ENCODE measurements around the gene GPX2. TPM values are rescaled to one million over a fixed set of nuclear protein-coding genes. Genes with fewer than 3 reads are reported as not detected.

Gene GPX2
- total and polyA plus RNA-seq, 4 donors, result 0.30 to 1.2 (median 0.43) TPM; not detected in 1

DNA sequence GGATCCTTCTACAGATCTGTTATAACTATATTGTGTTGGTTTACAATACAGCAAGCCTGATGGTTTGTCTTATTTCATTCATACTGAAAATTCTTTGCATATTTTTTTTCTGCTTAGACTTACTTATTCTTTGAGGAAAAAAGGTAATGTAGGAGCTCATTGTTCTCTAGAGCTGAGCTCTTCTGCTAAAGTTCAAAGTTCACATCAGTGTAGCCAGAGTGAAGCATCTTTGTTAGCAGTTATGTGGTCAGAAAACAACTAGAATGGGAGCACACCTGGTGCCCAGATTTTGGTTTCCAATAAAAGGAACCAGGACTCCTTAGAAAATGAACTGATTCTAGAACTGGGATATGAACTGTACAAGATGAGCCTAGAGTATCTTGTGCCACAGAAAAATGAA is 10.3 kb downstream of the GPX2 start:
- Histone ChIP-seq H3K4me1 (ENCODE audit: control insufficient read depth, insufficient read depth, low read length) (no peaks in the 10 kb centered on the region), H3K27ac (ENCODE audit: low read depth, low read length) (no peak overlapping the region), H3K27me3 (ENCODE audit: control insufficient read depth, insufficient read depth, low read length) (no peaks in the 10 kb centered on the region), H3K36me3 (ENCODE audit: control insufficient read depth, insufficient read depth, low read length) (peaks cover 12% of the 10 kb centered on the region), H3K4me3 (ENCODE audit: low read depth, low read length) (no peak overlapping the region), H3K9me3 (ENCODE audit: control insufficient read depth, insufficient read depth, low read length) (no peaks in the 10 kb centered on the region)
- DNase-seq (ENCODE audit: low read depth in 4 of 6, low spot score in 6 of 6), result no peak

GRCh38 chr14:64931123-64931522 is 11.4 kb downstream of the GPX2 start:
- no peak overlapping the region for H3K4me3 ChIP-seq (ENCODE audit: low read depth, low read length)
- H3K9me3 ChIP-seq (ENCODE audit: control insufficient read depth, insufficient read depth, low read length), result no peaks in the 10 kb centered on the region
- H3K36me3 ChIP-seq (ENCODE audit: control insufficient read depth, insufficient read depth, low read length), result peaks cover 12% of the 10 kb centered on the region
- WGBS (ENCODE audit: insufficient coverage), result 87% methylated on average over 2 of the region's 2 CpGs
- H3K27me3 ChIP-seq (ENCODE audit: control insufficient read depth, insufficient read depth, low read length), result no peaks in the 10 kb centered on the region
- H3K27ac ChIP-seq (ENCODE audit: low read depth, low read length), result no peak overlapping the region
- no peak for DNase-seq (ENCODE audit: low read depth in 4 of 6, low spot score in 6 of 6)
- H3K4me1 ChIP-seq (ENCODE audit: control insufficient read depth, insufficient read depth, low read length), result no peaks in the 10 kb centered on the region

GRCh38 chr14:64930085-64930843 is 12.3 kb downstream of the GPX2 start:
- Histone ChIP-seq H3K27ac (ENCODE audit: low read depth, low read length) (no peak overlapping the region), H3K36me3 (ENCODE audit: control insufficient read depth, insufficient read depth, low read length) (peaks cover 12% of the 10 kb centered on the region)

DNA sequence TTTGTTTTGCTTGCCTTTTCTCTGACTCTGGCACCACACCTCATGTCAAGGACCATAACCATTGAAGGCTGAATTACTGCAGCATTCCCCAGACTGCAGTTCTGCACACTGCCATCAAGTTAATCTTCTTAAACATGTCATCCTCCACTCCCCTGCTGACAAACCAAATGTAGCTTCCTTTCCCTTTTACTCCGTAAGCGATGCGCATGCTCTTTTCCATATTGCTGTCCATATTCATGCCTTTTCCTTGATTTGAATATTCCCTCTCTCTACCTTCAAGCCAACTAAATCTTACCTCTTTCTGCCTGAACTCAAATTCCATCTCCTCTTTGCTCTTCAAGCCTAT is 13.6 kb downstream of the GPX2 start:
- H3K4me1 ChIP-seq (ENCODE audit: control insufficient read depth, insufficient read depth, low read length), result no peaks in the 10 kb centered on the region
- H3K9me3 ChIP-seq (ENCODE audit: control insufficient read depth, insufficient read depth, low read length), result no peaks in the 10 kb centered on the region
- no peak overlapping the region for H3K4me3 ChIP-seq (ENCODE audit: low read depth, low read length)
- peak in 1 of 6 donors; percentile 78 for DNase-seq (ENCODE audit: low read depth in 4 of 6, low spot score in 6 of 6)
- no peaks in the 10 kb centered on the region for H3K27me3 ChIP-seq (ENCODE audit: control insufficient read depth, insufficient read depth, low read length)
- 69% methylated on average over 3 of the region's 3 CpGs for WGBS (ENCODE audit: insufficient coverage)
- no peak overlapping the region for H3K27ac ChIP-seq (ENCODE audit: low read depth, low read length)
- H3K36me3 ChIP-seq (ENCODE audit: control insufficient read depth, insufficient read depth, low read length), result peaks cover 11% of the 10 kb centered on the region

More at GRCh38 chr14:64930085-64930843, 12.3 kb downstream of the GPX2 start:
- no peaks in the 10 kb centered on the region for H3K27me3 ChIP-seq (ENCODE audit: control insufficient read depth, insufficient read depth, low read length)
- no peak for DNase-seq (ENCODE audit: low read depth in 4 of 6, low spot score in 6 of 6)
- no peaks in the 10 kb centered on the region for H3K9me3 ChIP-seq (ENCODE audit: control insufficient read depth, insufficient read depth, low read length)
- H3K4me3 ChIP-seq (ENCODE audit: low read depth, low read length), result no peak overlapping the region
- no peaks in the 10 kb centered on the region for H3K4me1 ChIP-seq (ENCODE audit: control insufficient read depth, insufficient read depth, low read length)
- no CpG with 5 or more reads among the region's 3 CpGs for WGBS (ENCODE audit: insufficient coverage)

- DNase-seq (ENCODE audit: low read depth in 4 of 6, low spot score in 6 of 6), result no peak
Measured at GRCh38 chr14:64928239-64929013, 14.1 kb downstream of the GPX2 start.

GRCh38 chr14:64927031-64927430 is 15.5 kb downstream of the GPX2 start:
- Histone ChIP-seq H3K4me1 (ENCODE audit: control insufficient read depth, insufficient read depth, low read length) (no peaks in the 10 kb centered on the region), H3K27me3 (ENCODE audit: control insufficient read depth, insufficient read depth, low read length) (no peaks in the 10 kb centered on the region), H3K27ac (ENCODE audit: low read depth, low read length) (no peak overlapping the region), H3K9me3 (ENCODE audit: control insufficient read depth, insufficient read depth, low read length) (no peaks in the 10 kb centered on the region), H3K4me3 (ENCODE audit: low read depth, low read length) (no peak overlapping the region), H3K36me3 (ENCODE audit: control insufficient read depth, insufficient read depth, low read length) (peaks cover 9% of the 10 kb centered on the region)
- WGBS (ENCODE audit: insufficient coverage), result no CpG with 5 or more reads among the region's 3 CpGs
- DNase-seq (ENCODE audit: low read depth in 4 of 6, low spot score in 6 of 6), result no peak

More at GRCh38 chr14:64928239-64929013, 14.1 kb downstream of the GPX2 start:
- no peaks in the 10 kb centered on the region for H3K4me1 ChIP-seq (ENCODE audit: control insufficient read depth, insufficient read depth, low read length)
- WGBS (ENCODE audit: insufficient coverage), result 77% methylated on average over 3 of the region's 7 CpGs
- H3K9me3 ChIP-seq (ENCODE audit: control insufficient read depth, insufficient read depth, low read length), result no peaks in the 10 kb centered on the region
- H3K27me3 ChIP-seq (ENCODE audit: control insufficient read depth, insufficient read depth, low read length), result no peaks in the 10 kb centered on the region
- peaks cover 9% of the 10 kb centered on the region for H3K36me3 ChIP-seq (ENCODE audit: control insufficient read depth, insufficient read depth, low read length)
- H3K27ac ChIP-seq (ENCODE audit: low read depth, low read length), result no peak overlapping the region
- H3K4me3 ChIP-seq (ENCODE audit: low read depth, low read length), result no peak overlapping the region

DNA sequence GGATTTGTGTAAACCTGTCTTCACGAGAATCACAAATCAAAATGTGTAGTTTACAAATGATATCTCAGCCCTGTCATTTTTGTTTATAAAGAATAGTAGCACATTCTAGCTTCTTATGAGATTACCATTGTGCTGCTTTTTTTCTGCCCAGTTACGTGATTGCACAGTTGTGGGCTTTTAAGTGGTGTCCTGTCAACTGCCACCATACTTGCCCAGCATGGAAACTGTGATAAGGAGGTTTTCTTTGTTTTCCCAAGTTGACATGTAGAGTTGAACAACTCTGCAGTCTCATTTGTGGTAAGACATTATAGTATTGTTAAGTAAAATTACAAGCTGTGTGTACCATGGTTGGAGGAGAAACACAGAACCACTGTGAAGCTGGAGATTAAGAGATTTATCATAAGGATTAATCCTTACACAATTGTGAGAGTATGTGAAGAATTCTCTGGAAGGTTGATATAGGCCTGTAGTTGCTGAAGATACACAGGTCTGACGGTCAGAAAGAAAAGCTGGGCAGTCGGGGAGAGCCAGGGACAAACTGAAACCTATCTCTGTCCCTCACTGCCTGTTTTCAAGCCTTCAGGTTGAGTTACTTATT is 16.0 kb downstream of the GPX2 start:
- Histone ChIP-seq H3K36me3 (ENCODE audit: control insufficient read depth, insufficient read depth, low read length) (peaks cover 9% of the 10 kb centered on the region), H3K27ac (ENCODE audit: low read depth, low read length) (no peak overlapping the region), H3K9me3 (ENCODE audit: control insufficient read depth, insufficient read depth, low read length) (no peaks in the 10 kb centered on the region), H3K4me1 (ENCODE audit: control insufficient read depth, insufficient read depth, low read length) (no peaks in the 10 kb centered on the region), H3K27me3 (ENCODE audit: control insufficient read depth, insufficient read depth, low read length) (no peaks in the 10 kb centered on the region), H3K4me3 (ENCODE audit: low read depth, low read length) (no peak overlapping the region)
- no peak for DNase-seq (ENCODE audit: low read depth in 4 of 6, low spot score in 6 of 6)
- no CpG with 5 or more reads among the region's 4 CpGs for WGBS (ENCODE audit: insufficient coverage)

DNA sequence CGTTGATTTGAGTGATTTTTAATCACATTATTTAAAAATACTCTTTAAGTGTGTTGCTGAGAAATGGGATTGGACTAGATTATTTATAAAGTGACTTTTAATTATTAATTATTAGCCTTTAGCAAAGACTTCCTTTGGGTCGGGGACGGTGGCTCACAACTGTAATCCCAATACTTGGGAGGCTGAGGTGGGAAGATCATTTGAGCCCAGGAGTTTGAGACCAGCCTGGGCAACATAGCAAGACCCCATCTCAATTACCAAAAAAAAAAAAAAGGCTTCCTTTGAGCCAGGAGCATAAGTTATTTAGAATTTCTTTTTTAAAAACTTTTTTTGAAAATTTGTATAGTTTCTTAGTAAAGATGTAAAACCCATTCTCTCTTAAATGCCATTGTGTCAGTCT is 19.5 kb downstream of the GPX2 start:
- no peak for DNase-seq (ENCODE audit: low read depth in 4 of 6, low spot score in 6 of 6)
- Histone ChIP-seq H3K36me3 (ENCODE audit: control insufficient read depth, insufficient read depth, low read length) (peaks cover under 1% of the 10 kb centered on the region), H3K27me3 (ENCODE audit: control insufficient read depth, insufficient read depth, low read length) (no peaks in the 10 kb centered on the region), H3K27ac (ENCODE audit: low read depth, low read length) (no peak overlapping the region), H3K4me3 (ENCODE audit: low read depth, low read length) (no peak overlapping the region), H3K9me3 (ENCODE audit: control insufficient read depth, insufficient read depth, low read length) (no peaks in the 10 kb centered on the region), H3K4me1 (ENCODE audit: control insufficient read depth, insufficient read depth, low read length) (peaks cover 3% of the 10 kb centered on the region)
- no CpG with 5 or more reads among the region's 3 CpGs for WGBS (ENCODE audit: insufficient coverage)

DNA sequence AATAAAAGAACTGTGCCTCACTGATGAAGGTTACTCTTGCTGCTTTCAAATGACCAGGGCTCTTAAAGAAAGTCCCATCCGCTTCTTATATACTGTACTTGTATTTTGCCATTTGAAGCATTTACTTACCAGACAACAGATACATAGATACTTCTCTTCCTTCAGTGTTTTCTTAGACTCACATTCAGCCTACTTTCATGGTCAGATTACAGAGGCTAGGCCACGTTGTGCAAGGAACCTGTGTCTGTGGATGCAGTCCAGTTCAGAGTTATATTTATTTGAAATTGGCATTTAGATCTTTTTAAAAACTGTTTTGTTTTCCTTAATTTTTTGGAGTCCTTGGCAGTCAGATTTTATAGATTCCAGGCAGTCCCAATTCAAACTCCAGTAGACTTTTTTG is 22.1 kb downstream of the GPX2 start:
- no peaks in the 10 kb centered on the region for H3K27me3 ChIP-seq (ENCODE audit: control insufficient read depth, insufficient read depth, low read length)
- WGBS (ENCODE audit: insufficient coverage), result 100% methylated on average over 1 of the region's 2 CpGs
- no peaks in the 10 kb centered on the region for H3K9me3 ChIP-seq (ENCODE audit: control insufficient read depth, insufficient read depth, low read length)
- no peaks in the 10 kb centered on the region for H3K36me3 ChIP-seq (ENCODE audit: control insufficient read depth, insufficient read depth, low read length)
- peaks cover 3% of the 10 kb centered on the region for H3K4me1 ChIP-seq (ENCODE audit: control insufficient read depth, insufficient read depth, low read length)
- no peak overlapping the region for H3K4me3 ChIP-seq (ENCODE audit: low read depth, low read length)
- H3K27ac ChIP-seq (ENCODE audit: low read depth, low read length), result no peak overlapping the region
- no peak for DNase-seq (ENCODE audit: low read depth in 4 of 6, low spot score in 6 of 6)

Measured in spinal cord (tissue), 10 donors.